A673 (cell line): ENCODE measurements around the gene SCYL3. TPM values are rescaled to one million over a fixed set of nuclear protein-coding genes. Genes with fewer than 3 reads are reported as not detected.

Experiments used
- BruUV-seq: library from RNA; stranded (reverse); fragments of 400-500 nt; replicated peaks from 2 replicates; lab custom pipeline; 2021; lab: Mats Ljungman, UMichigan
- CTCF ChIA-PET: fragments of 300-600 bp; sonication (Branson Sonifier 250); formaldehyde crosslinking; loops from one replicate; lab custom pipeline; 2022; ENCODE audit warnings: antibody characterized with exemption; lab: Charles Lee
- POLR2A ChIA-PET: fragments of 300-600 bp; sonication (Branson Sonifier 250); formaldehyde crosslinking; loops from one replicate; lab custom pipeline; 2022; ENCODE audit warnings: antibody characterized with exemption; ENCODE audit not compliant: low non-redundant PET; lab: Charles Lee
- DNase-seq: peaks from one replicate; pipeline ENCODE4 v3.0.0-alpha.2; 2015; ENCODE audit warnings: low spot score
- H3K27ac ChIP-seq: fragments of 200-600 bp; sonication (generic); 2 replicates; pipeline ENCODE4 v1.5.1; 2016; ENCODE audit warnings: mixed run types, low read depth, mild to moderate bottlenecking, mixed read lengths, antibody characterized with exemption, low read length; ENCODE audit not compliant: poor library complexity, severe bottlenecking
- H3K27me3 ChIP-seq: fragments of 200-600 bp; sonication (generic); replicated peaks from 2 replicates; pipeline ENCODE4 v1.6.1; 2017; ENCODE audit warnings: mixed run types, low read depth, mild to moderate bottlenecking, mixed read lengths, antibody characterized with exemption, low read length; ENCODE audit not compliant: insufficient read depth, poor library complexity
- H3K36me3 ChIP-seq: fragments of 200-600 bp; sonication (generic); 2 replicates; pipeline ENCODE4 v1.6.1; 2016; ENCODE audit warnings: mixed run types, mild to moderate bottlenecking, mixed read lengths, antibody characterized with exemption, low read length; ENCODE audit not compliant: insufficient read depth, poor library complexity, severe bottlenecking
- H3K4me1 ChIP-seq: fragments of 200-600 bp; sonication (generic); 2 replicates; pipeline ENCODE4 v1.6.1; 2017; ENCODE audit warnings: mixed run types, mild to moderate bottlenecking, mixed read lengths, antibody characterized with exemption, low read length; ENCODE audit not compliant: insufficient read depth, poor library complexity, severe bottlenecking
- H3K4me3 ChIP-seq: fragments of 200-600 bp; sonication (generic); 2 replicates; pipeline ENCODE4 v1.5.1; 2016; ENCODE audit warnings: low read depth, mixed run types, mild to moderate bottlenecking, mixed read lengths, low read length; ENCODE audit not compliant: poor library complexity, severe bottlenecking
- H3K9me3 ChIP-seq: fragments of 200-600 bp; sonication (generic); 2 replicates; pipeline ENCODE4 v1.6.1; 2016; ENCODE audit warnings: mixed run types, low read depth, mild to moderate bottlenecking, mixed read lengths, antibody characterized with exemption, low read length; ENCODE audit not compliant: poor library complexity, severe bottlenecking
- EZH2 ChIP-seq: fragments of 200-600 bp; sonication (generic); IDR thresholded peaks from 2 replicates; pipeline ENCODE4 v1.6.1; 2017; ENCODE audit warnings: borderline replicate concordance, low read depth, mild to moderate bottlenecking, mixed read lengths, antibody characterized with exemption, low read length; ENCODE audit not compliant: poor library complexity, severe bottlenecking
- intact Hi-C: fragments of 100-400 bp; cut with micrococcal nuclease; formaldehyde crosslinking; loops from one replicate; pipeline ENCODE4 v1.10.0; 2022; ENCODE audit not compliant: unreplicated experiment
- total RNA-seq: library from RNA; stranded (reverse); gene quantifications from 2 replicates; pipeline ENCODE4 v1.2.3, GENCODE V29; 2021
- TF ChIP-seq, protein P1 (sequence below): fragments of 300-800, 200-600 bp; sonication (generic); conservative IDR thresholded peaks from 2 replicates; pipeline ENCODE4 v1.5.1; 2017; ENCODE audit warnings: low read depth, mild to moderate bottlenecking, antibody characterized with exemption, low read length, moderate library complexity, mixed read lengths

SCYL3 gene
- total RNA-seq, 1 experiment from 2014 or later: 5.3 TPM

- H3K4me3 ChIP-seq: no peak overlapping the region
- H3K9me3 ChIP-seq: no peaks in the 10 kb centered on the region
- POLR2A ChIA-PET: no interaction called here
- H3K27ac ChIP-seq: no peak overlapping the region
- no peak for TF ChIP-seq EZH2
- TF ChIP-seq, protein P1, sequence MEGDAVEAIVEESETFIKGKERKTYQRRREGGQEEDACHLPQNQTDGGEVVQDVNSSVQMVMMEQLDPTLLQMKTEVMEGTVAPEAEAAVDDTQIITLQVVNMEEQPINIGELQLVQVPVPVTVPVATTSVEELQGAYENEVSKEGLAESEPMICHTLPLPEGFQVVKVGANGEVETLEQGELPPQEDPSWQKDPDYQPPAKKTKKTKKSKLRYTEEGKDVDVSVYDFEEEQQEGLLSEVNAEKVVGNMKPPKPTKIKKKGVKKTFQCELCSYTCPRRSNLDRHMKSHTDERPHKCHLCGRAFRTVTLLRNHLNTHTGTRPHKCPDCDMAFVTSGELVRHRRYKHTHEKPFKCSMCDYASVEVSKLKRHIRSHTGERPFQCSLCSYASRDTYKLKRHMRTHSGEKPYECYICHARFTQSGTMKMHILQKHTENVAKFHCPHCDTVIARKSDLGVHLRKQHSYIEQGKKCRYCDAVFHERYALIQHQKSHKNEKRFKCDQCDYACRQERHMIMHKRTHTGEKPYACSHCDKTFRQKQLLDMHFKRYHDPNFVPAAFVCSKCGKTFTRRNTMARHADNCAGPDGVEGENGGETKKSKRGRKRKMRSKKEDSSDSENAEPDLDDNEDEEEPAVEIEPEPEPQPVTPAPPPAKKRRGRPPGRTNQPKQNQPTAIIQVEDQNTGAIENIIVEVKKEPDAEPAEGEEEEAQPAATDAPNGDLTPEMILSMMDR: no peak
- intact Hi-C loops: no loop called here
- no peaks in the 10 kb centered on the region for H3K36me3 ChIP-seq
- DNase-seq: no peak
- H3K27me3 ChIP-seq: no peaks in the 10 kb centered on the region
- CTCF ChIA-PET: no interaction called here
- no peaks in the 10 kb centered on the region for H3K4me1 ChIP-seq
- BruUV-seq: no TSS peak
Observed at GRCh38 chr1:169933984-169934725, 40.5 kb upstream of the SCYL3 start.

DNA sequence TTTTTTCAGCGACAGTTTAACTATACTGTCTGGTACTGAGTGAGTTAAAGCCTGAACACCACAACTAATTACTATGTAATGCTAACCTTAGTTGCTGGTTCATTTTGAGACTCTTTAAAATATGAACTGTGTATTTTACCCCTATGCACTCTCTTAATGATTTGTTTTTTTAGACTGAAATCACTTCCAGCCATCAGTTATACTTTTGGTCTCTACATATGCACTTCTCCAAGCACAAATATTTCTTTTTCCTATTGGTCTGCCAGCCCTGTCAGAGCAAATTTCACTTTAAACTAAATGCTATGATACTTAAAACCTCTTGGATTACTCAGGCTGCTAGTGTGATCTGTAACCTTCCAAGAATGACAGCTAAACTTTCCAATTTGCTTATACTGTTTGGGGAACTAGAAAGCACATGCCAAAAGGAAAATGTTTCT lies 38.1 kb upstream of the SCYL3 start:
- ChIA-PET CTCF (no interaction called here), POLR2A (no interaction called here)
- intact Hi-C loops: no loop called here
- TF ChIP-seq EZH2: no peak
- TF ChIP-seq, protein P1: no peak
- no peaks in the 10 kb centered on the region for H3K36me3 ChIP-seq
- no peak for DNase-seq
- BruUV-seq: no TSS peak
- no peaks in the 10 kb centered on the region for H3K4me1 ChIP-seq
- no peak overlapping the region for H3K4me3 ChIP-seq
- H3K27me3 ChIP-seq: no peaks in the 10 kb centered on the region
- no peaks in the 10 kb centered on the region for H3K9me3 ChIP-seq
- H3K27ac ChIP-seq: no peak overlapping the region

- BruUV-seq: no TSS peak
- H3K27ac ChIP-seq: no peak overlapping the region
- ChIA-PET CTCF (interaction anchor here (1.0 kb wide), 1 partner anchor 145 kb away, joined by 4 read pairs; no protein-coding TSS in a partner anchor), POLR2A (no interaction called here)
- no peaks in the 10 kb centered on the region for H3K4me1 ChIP-seq
- no peaks in the 10 kb centered on the region for H3K27me3 ChIP-seq
- intact Hi-C loops: loop anchor here (2.0 to 10.0 kb wide), 5 partner anchors 506 to 998 kb away; no protein-coding TSS in a partner anchor
- TF ChIP-seq EZH2: no peak
- TF ChIP-seq, protein P1: no peak
- no peaks in the 10 kb centered on the region for H3K36me3 ChIP-seq
- H3K9me3 ChIP-seq: no peaks in the 10 kb centered on the region
- H3K4me3 ChIP-seq: no peak overlapping the region
- no peak for DNase-seq
Observed at GRCh38 chr1:169929210-169929526, 35.5 kb upstream of the SCYL3 start.
